B cell (primary cell): ENCODE measurements around the gene ZNF775.

Experiments
- CTCF ChIP-seq: fragments of 200-600 bp; IDR thresholded peaks from one replicate; pipeline ENCODE4 v1.8.0; 2022; ENCODE audit warnings: antibody characterized with exemption, mild to moderate bottlenecking
- EZH2 ChIP-seq: IDR thresholded peaks from 2 replicates; pipeline ENCODE4 v1.6.1; 2012; ENCODE audit warnings: borderline replicate concordance, low read depth, mild to moderate bottlenecking, moderate library complexity, low read length; ENCODE audit not compliant: insufficient read depth, poor library complexity, severe bottlenecking

DNA sequence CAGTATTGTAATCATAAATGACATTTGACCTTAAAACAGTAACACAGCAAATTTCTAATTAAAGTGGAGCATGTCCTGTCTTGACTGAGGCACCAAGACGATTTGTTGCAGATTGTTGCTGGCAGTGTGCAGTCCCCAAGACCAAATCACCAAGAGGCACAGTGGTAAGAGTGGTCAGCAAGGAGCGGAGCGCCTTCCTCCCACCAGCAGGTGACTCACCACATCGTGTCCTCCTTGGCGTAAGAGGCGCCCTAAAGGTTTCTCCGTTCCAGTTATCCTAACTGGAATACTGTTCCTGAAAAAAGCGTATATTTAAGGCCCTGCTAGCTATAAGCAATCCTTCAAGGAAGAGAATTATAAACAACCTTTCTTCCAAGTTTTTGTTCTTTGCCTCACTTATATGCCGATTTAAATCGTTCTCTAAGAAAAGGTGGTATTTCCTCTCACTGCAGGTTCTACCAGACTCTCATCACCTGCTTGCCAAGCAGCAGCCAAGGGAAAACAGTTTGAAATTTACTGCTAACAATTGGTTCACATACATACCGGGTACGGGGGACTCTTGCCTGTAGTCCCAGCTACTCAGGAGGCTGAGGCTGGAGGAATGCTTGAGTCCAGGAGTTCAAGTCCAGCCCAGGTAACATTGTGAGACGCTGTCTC is 21.2 kb upstream of the ZNF775 start:
- TF ChIP-seq CTCF (no peak), EZH2 (no peak)
